ACC112 (cell line): ENCODE results near the gene WWOX.
A peak's percentile ranks its signal among the peaks of the same experiment; 100 is the strongest.

Source experiments
- H2AFZ ChIP-seq: fragments of 200-600 bp; sonication (generic); one replicate; pipeline ENCODE4 v1.6.0; 2017; ENCODE audit warnings: antibody characterized with exemption, low read length; ENCODE audit not compliant: unreplicated experiment
- H3K27ac ChIP-seq: fragments of 200-600 bp; sonication (generic); 2 replicates; pipeline ENCODE4 v1.5.1; 2014; ENCODE audit warnings: low read depth, mild to moderate bottlenecking, antibody characterized with exemption, low read length, moderate library complexity
- H3K27me3 ChIP-seq: fragments of 200-600 bp; sonication (generic); 2 replicates; pipeline ENCODE4 v1.6.1; 2014; ENCODE audit warnings: mild to moderate bottlenecking, antibody characterized with exemption, low read length, moderate library complexity, mixed read lengths; ENCODE audit not compliant: insufficient read depth
- H3K36me3 ChIP-seq: fragments of 200-600 bp; sonication (generic); 2 replicates; pipeline ENCODE4 v1.6.1; 2016; ENCODE audit warnings: mild to moderate bottlenecking, antibody characterized with exemption, low read length, moderate library complexity, mixed read lengths; ENCODE audit not compliant: insufficient read depth
- H3K4me1 ChIP-seq: fragments of 200-600 bp; sonication (generic); one replicate; pipeline ENCODE4 v1.6.1; 2016; ENCODE audit warnings: low read length, mixed read lengths; ENCODE audit not compliant: insufficient read depth, unreplicated experiment, control insufficient read depth
- H3K4me3 ChIP-seq: fragments of 200-600 bp; sonication (generic); 2 replicates; pipeline ENCODE4 v1.5.1; 2014; ENCODE audit warnings: mild to moderate bottlenecking, low read depth, low read length
- H3K79me2 ChIP-seq: fragments of 200-600 bp; sonication (generic); one replicate; pipeline ENCODE4 v1.6.0; 2016; ENCODE audit warnings: low read length; ENCODE audit not compliant: control insufficient read depth, unreplicated experiment, insufficient read depth

The WWOX gene

DNA sequence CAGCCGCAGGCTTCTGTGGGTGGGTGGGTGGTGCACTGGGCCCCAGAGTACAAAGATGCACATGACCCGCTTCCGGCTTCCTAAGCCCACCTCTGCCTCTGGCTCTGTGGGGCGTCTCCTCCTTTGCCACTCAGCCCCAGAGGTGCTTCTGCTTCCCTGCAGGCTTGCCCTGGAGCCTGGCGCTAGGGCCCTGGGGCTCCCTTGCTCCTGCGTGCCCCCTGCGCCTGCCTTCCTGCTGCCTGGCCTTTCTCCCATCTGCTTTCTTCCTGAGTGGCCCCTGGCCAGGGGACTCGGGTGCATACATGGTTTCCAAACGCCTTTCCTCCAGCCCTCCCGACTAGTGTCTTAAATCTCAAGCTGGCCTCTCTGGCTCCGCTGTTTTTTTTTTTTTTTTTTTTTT, 3.4 kb downstream of the WWOX start:
- no peak overlapping the region for H2AFZ ChIP-seq
- peaks cover 6% of the 10 kb centered on the region for H3K79me2 ChIP-seq
- no peak overlapping the region for H3K4me3 ChIP-seq
- H3K4me1 ChIP-seq, result peaks cover 5% of the 10 kb centered on the region
- no peaks in the 10 kb centered on the region for H3K27me3 ChIP-seq
- H3K36me3 ChIP-seq, result no peaks in the 10 kb centered on the region
- no peak overlapping the region for H3K27ac ChIP-seq

DNA sequence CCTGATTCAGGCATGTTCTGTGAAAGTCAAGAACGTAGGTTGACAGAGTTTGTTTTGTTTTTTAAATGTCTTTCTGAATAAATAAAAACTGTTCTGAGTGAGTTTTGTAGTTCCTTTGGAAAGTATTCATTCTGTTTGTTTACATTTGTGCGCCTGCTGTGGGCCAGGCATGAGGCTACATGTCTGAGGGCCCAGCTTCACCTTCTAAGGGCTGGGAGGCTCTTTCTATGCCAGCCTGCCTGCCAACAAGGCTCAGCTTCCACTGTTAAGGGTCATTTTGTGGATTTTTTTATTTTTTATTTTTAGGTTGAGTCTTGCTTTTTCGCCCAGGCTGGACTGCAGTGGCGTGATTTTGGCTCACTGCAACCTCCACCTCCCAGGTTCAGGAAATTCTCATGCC, 6.1 kb downstream of the WWOX start:
- Histone ChIP-seq H3K36me3 (no peaks in the 10 kb centered on the region), H3K4me1 (peaks cover 1% of the 10 kb centered on the region), H2AFZ (no peak overlapping the region), H3K27ac (no peak overlapping the region), H3K4me3 (no peak overlapping the region), H3K79me2 (peaks cover 2% of the 10 kb centered on the region), H3K27me3 (no peaks in the 10 kb centered on the region)

DNA sequence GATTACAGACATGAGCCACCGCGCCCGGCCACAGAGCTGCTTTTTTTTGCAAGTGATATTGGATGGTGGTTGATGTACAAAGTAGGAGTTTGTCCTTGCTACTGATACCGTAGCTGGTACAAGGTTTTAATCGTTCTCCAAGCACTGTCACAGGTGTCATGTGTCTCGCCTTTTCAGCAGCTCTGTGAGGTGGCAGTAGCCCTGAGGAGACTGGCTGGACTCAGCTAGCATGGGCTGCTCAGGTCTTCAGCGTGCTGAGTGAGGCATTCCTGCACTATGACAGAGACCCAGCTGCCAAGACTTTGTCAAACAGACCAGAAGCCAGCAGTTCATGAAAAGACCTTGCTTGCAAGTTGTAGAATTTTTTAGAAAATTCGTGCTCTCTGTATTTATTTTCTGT, 7.2 kb downstream of the WWOX start:
- Histone ChIP-seq H3K27ac (no peak overlapping the region), H3K36me3 (no peaks in the 10 kb centered on the region), H3K79me2 (no peaks in the 10 kb centered on the region)

DNA sequence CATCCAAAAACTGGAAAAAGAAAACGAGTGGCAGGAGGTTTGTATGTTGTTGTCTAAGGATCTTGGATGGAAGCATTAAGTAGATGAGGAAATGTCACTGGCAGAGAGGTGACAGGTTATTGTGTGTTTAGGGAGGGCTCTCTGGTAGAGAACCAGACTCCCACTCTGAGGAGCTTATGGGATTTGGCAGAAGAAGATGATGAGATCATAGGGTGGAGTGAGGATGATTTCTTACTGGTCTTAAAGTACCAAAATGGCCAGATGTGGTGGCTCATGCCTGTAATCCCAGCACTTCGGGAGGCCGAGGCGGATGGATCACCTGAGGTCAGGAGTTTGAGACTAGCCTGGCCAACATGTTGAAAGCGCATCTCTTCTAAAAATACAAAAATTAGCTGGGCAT, 9.0 kb downstream of the WWOX start:
- H3K4me3 ChIP-seq, result no peak overlapping the region
- no peak overlapping the region for H2AFZ ChIP-seq
- no peaks in the 10 kb centered on the region for H3K79me2 ChIP-seq
- no peaks in the 10 kb centered on the region for H3K4me1 ChIP-seq
- H3K27ac ChIP-seq, result no peak overlapping the region
- no peaks in the 10 kb centered on the region for H3K36me3 ChIP-seq
- no peaks in the 10 kb centered on the region for H3K27me3 ChIP-seq

More for the DNA sequence above, 7.2 kb downstream of the WWOX start:
- Histone ChIP-seq H2AFZ (no peak overlapping the region), H3K4me3 (no peak overlapping the region), H3K27me3 (no peaks in the 10 kb centered on the region), H3K4me1 (no peaks in the 10 kb centered on the region)

DNA sequence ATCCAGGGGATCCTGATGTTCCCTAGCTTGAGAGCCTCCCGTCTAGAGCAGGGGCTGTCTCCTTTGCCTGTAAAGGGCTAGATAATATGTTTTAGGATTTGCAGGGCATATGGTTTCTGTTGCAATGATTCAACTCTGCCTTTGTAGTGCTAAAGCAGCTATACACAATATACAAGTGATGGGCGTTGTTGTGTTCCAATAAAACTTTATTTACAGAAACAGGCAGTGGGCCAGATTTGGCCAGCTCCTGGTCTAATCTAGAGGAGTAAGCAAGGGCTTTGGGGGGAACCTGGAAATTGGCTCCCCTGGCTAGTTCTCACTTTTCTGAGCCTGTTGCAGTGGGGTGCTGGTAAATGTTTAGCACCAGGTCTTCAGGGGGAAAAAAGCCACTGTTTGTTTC, 13.8 kb downstream of the WWOX start:
- Histone ChIP-seq H3K4me1 (no peaks in the 10 kb centered on the region), H3K27ac (no peak overlapping the region), H3K36me3 (no peaks in the 10 kb centered on the region), H3K4me3 (no peak overlapping the region), H3K79me2 (no peaks in the 10 kb centered on the region), H2AFZ (no peak overlapping the region), H3K27me3 (no peaks in the 10 kb centered on the region)

DNA sequence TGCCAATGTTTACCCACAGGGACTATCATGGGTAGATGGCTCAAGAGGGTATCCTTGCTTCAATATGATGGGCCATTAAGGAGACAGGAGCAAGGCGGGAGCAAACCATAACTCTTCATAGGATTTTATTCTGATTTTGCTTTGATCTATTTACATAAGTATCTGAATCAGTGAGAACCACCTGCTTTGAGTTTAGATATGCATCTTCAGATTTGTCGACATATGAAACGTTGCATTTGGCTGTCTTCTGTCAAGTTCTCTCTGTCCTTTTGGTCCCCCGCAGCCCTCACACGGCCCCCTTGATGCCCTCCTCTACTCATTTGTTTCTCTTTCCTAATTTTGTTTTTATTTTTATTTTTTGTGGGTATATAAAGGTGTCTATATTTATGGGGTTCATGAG, 16.2 kb downstream of the WWOX start:
- Histone ChIP-seq H2AFZ (no peak overlapping the region), H3K4me3 (no peak overlapping the region), H3K27me3 (no peaks in the 10 kb centered on the region), H3K36me3 (no peaks in the 10 kb centered on the region), H3K79me2 (no peaks in the 10 kb centered on the region), H3K27ac (no peak overlapping the region), H3K4me1 (no peaks in the 10 kb centered on the region)

DNA sequence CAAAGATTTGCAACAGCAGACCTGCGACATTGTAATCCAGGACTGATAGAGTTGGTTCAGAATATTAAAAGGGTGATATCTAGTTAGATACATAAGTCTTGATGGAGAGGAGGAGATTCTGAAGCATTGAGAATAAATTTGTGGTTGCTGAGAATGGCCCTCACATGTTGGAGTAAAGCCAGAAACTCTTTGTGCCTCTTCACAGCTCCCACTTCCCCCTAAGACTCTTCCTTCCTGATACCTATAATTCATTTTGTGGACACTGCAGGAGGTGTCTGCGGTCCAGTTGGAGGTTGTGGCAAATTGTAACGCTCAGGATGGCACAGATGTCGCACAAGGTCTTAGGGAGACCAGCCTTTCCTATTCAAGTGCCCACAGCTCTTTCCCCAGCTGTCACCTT, 17.5 kb downstream of the WWOX start:
- H3K36me3 ChIP-seq, result no peaks in the 10 kb centered on the region
- H3K27ac ChIP-seq, result no peak overlapping the region
- no peaks in the 10 kb centered on the region for H3K27me3 ChIP-seq
- no peaks in the 10 kb centered on the region for H3K79me2 ChIP-seq
- no peak overlapping the region for H3K4me3 ChIP-seq
- no peaks in the 10 kb centered on the region for H3K4me1 ChIP-seq
- H2AFZ ChIP-seq, result no peak overlapping the region

DNA sequence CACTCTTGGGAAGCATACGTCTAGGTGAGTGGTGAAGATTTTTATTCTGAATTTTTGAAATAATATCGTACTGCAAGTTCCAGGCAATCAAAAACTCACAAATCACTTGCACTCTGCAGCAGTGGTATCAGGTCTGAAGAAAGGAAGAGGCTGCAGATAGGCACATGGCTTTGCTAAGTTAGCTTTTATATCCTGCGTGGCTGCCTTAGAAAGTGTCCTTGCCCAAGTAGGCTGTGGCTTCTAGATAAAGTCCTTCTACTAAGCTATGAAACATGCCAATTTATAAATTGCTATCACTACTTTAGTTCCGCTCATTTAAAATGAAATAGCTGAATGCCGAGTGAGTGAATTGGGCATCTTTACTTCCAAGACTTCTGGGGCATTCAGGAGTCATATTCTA, 17.9 kb downstream of the WWOX start:
- no peak overlapping the region for H3K27ac ChIP-seq

DNA sequence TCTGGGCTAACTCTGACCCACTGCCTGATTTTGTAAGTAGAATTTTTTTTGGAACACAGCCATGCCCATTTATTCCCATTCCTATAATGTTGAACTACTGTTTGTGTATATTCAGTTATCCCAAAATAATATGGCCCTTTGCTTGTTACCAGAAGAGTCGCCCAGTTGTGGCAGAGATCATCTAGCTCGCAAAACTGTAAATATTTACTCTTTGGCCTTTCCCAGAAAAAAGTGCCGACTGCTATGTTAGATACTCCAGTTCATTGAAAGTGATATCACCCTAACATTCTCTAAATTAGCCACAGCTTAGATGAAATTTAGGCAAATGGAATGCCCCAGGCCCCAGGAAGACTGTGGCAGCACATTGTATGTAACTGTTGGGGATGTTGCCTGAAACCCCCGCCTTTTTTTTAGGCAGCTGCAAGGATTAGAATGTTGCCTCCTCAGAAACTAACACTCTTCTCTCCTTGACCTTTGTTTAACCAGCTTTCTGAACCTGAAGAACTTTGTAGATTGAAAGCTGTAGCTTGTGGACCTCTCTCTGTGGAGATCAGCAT, 19.1 kb downstream of the WWOX start:
- no peak overlapping the region for H3K27ac ChIP-seq
- no peaks in the 10 kb centered on the region for H3K4me1 ChIP-seq
- H3K36me3 ChIP-seq, result no peaks in the 10 kb centered on the region
- H2AFZ ChIP-seq, result no peak overlapping the region
- H3K4me3 ChIP-seq, result no peak overlapping the region
- no peaks in the 10 kb centered on the region for H3K27me3 ChIP-seq
- H3K79me2 ChIP-seq, result no peaks in the 10 kb centered on the region

More for the DNA sequence above, 17.9 kb downstream of the WWOX start:
- no peaks in the 10 kb centered on the region for H3K27me3 ChIP-seq
- no peaks in the 10 kb centered on the region for H3K79me2 ChIP-seq
- H3K4me3 ChIP-seq, result no peak overlapping the region
- H2AFZ ChIP-seq, result no peak overlapping the region
- no peaks in the 10 kb centered on the region for H3K4me1 ChIP-seq
- no peaks in the 10 kb centered on the region for H3K36me3 ChIP-seq

DNA sequence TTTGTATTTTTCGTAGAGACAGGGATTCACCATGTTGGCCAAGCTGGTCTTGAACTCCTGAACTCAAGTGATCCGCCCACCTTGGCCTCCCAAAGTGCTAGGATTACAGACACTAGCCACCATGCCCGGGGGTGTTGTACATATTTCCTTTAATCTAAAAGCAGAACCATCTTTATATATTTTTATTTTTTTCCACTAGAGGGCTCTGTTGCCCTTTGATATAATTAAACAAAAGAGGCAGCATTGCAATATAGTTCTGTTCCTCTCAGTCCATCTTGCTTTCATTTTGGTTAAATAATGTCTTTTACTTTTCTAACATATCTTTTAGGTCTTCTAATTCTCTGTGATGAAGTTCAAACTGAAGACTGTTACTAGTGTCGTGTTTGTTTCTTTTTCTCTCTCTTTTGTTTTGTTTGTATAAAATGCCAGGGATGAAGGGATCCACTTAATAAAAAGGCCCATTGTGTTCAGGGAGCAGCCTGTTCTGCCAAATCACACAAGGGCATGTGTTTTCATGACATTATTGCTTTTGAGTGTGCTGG, 23.4 kb downstream of the WWOX start:
- H2AFZ ChIP-seq, result no peak overlapping the region
- H3K4me3 ChIP-seq, result 0 out of 2 replicates have a peak overlapping the region, but pooled peaks have one; percentile 50
- H3K79me2 ChIP-seq, result no peaks in the 10 kb centered on the region
- H3K4me1 ChIP-seq, result peaks cover 13% of the 10 kb centered on the region
- H3K27ac ChIP-seq, result no peak overlapping the region
- no peaks in the 10 kb centered on the region for H3K27me3 ChIP-seq
- no peaks in the 10 kb centered on the region for H3K36me3 ChIP-seq

DNA sequence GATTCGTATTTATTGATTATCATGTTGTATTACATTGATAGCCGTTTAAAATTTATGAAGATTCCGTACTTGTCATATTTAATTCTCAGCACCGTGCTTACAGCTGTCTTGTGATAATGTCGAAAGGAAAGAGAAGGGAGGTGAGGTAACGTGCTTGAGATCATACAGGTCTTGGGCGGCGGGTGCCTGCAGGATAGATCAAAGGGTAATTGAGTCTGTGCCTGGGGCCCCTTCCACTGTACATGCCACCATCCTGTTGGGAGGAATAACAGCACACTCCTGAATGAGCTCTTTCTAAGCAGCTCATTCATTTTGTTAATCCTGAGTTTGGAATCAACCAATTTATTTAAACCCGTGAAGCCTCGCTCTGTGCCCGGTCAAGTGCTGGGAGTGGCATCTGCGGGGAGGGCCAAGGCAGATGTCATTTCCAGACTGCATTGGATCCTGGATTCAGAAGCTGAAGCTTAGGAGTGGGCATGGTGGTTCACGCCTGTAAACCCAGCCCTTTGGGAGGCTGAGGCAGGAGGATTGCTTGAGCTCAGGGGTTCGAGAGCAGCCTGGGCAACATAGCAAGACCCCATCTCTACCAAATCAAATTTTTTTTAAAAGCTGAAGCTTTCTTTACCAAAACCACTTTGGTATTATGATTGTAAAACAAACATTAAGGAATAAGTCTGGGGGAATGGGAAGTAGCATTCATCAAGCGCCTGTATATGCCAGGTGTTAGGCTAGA, 25.8 kb downstream of the WWOX start:
- Histone ChIP-seq H3K27me3 (no peaks in the 10 kb centered on the region), H2AFZ (no peak overlapping the region), H3K36me3 (no peaks in the 10 kb centered on the region), H3K27ac (no peak overlapping the region), H3K4me3 (no peak overlapping the region), H3K79me2 (no peaks in the 10 kb centered on the region), H3K4me1 (peaks cover 18% of the 10 kb centered on the region)
